Stimulated activated naive CD8-positive, alpha-beta T cell treated with anti-CD3 and anti-CD28 coated beads, Interleukin-15, Interleukin-2, amounts not matched to agents 100 ng/mL and 50 ng/mL, for 24 hours (primary cell): ENCODE measurements around the gene PRKCI.
"Not testable (repeated sequence)": the region's sequence is repeated elsewhere in the genome, so short reads cannot be mapped to it uniquely, and the experiment has no call there.

ENCODE experiments used
- H3K27ac Mint-ChIP-seq: one replicate; pipeline ENCODE4 v1.8.0; 2021; ENCODE audit warnings: mild to moderate bottlenecking, mixed read lengths
- H3K27me3 Mint-ChIP-seq: one replicate; pipeline ENCODE4 v1.8.0; 2021; ENCODE audit warnings: mixed read lengths
- H3K36me3 Mint-ChIP-seq: one replicate; pipeline ENCODE4 v1.8.0; 2021; ENCODE audit warnings: low read depth, mixed read lengths
- H3K4me1 Mint-ChIP-seq: one replicate; pipeline ENCODE4 v1.8.0; 2021; ENCODE audit warnings: low read depth, mixed read lengths
- H3K4me3 Mint-ChIP-seq: one replicate; pipeline ENCODE4 v1.8.0; 2021; ENCODE audit warnings: mild to moderate bottlenecking, mixed read lengths
- H3K9me3 Mint-ChIP-seq: one replicate; pipeline ENCODE4 v1.8.0; 2021; ENCODE audit warnings: mixed read lengths

PRKCI gene

GRCh38 chr3:170331143-170331542, 108.9 kb downstream of the PRKCI start:
- no peaks in the 10 kb centered on the region for H3K9me3 Mint-ChIP-seq
- H3K4me1 Mint-ChIP-seq: peaks cover 6% of the 10 kb centered on the region
- no peak overlapping the region for H3K4me3 Mint-ChIP-seq
- no peaks in the 10 kb centered on the region for H3K36me3 Mint-ChIP-seq
- no peaks in the 10 kb centered on the region for H3K27me3 Mint-ChIP-seq
- H3K27ac Mint-ChIP-seq: no peak overlapping the region

DNA sequence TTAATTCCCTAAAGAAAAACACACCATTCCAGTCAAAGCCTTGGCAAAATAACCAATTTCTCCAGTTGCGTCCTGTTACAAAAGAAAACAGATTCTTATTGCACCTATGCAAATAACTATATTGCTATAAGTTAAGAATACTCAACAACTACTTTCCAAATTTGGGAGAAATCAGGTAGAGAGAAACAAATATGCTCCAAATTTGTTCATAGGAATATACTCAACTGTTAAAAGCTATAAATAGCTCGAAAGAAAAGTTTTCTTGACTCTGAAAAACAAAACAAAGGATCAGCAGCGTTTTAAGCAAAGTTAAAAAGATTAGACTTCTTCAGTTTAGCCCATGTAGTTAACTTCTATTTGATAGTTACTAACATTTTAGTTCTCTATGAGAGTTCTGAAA, 115.2 kb downstream of the PRKCI start:
- Mint-ChIP-seq H3K36me3 (no peaks in the 10 kb centered on the region), H3K27ac (no peak overlapping the region), H3K4me3 (no peak overlapping the region), H3K9me3 (peaks cover 5% of the 10 kb centered on the region), H3K4me1 (peaks cover 2% of the 10 kb centered on the region), H3K27me3 (no peaks in the 10 kb centered on the region)

GRCh38 chr3:170338690-170339340, 116.6 kb downstream of the PRKCI start:
- Mint-ChIP-seq H3K9me3 (peaks cover 5% of the 10 kb centered on the region), H3K27me3 (no peaks in the 10 kb centered on the region), H3K27ac (no peak overlapping the region), H3K36me3 (no peaks in the 10 kb centered on the region), H3K4me1 (no peaks in the 10 kb centered on the region), H3K4me3 (no peak overlapping the region)

DNA sequence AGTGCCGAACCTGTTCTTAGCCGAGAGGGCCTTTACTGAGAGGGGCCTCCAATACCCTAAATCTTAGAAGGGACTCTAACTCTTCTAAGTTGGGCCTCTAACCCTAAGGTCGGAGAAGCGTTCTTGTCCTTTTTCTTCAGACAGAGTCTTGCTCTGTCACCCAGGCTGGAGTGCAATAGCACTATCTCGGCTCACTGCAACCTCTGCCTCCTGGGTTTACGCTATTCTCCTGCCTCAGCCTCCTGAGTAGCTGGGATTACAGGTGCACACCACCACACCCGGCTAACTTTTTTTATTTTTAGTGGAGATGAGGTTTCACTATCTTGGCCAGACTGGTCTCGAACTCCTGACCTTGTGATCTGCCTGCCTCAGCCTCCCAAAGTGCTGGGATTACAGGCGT, 120.0 kb downstream of the PRKCI start:
- H3K9me3 Mint-ChIP-seq, H3K4me3 Mint-ChIP-seq, H3K27ac Mint-ChIP-seq, H3K36me3 Mint-ChIP-seq, H3K4me1 Mint-ChIP-seq, H3K27me3 Mint-ChIP-seq: not testable (repeated sequence)

DNA sequence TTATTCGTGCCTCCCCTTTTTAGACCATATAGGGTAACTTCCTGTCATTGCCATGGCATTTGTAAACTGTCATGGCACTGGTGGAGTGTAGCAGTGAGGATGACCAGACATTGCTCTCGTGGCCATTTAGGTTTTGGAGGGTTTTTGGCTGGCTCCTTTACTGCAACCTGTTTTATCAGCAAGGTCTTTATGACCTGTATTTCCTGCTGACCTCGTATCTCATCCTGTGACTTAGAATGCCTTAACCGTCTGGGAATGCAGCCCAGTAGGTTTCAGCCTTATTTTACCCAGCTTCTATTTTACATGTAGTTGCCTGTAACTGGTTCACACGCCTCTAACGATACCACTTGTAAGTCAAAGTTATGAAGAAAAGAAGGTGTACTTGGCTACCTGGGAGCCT, 121.6 kb downstream of the PRKCI start:
- H3K9me3 Mint-ChIP-seq, H3K4me1 Mint-ChIP-seq, H3K27me3 Mint-ChIP-seq, H3K36me3 Mint-ChIP-seq, H3K27ac Mint-ChIP-seq, H3K4me3 Mint-ChIP-seq: not testable (repeated sequence)

GRCh38 chr3:170344971-170345370, 122.7 kb downstream of the PRKCI start:
- Mint-ChIP-seq H3K27ac (no peak overlapping the region), H3K27me3 (no peaks in the 10 kb centered on the region), H3K36me3 (no peaks in the 10 kb centered on the region), H3K4me1 (peaks cover 8% of the 10 kb centered on the region), H3K9me3 (no peaks in the 10 kb centered on the region), H3K4me3 (no peak overlapping the region)

- Mint-ChIP-seq H3K9me3 (no peaks in the 10 kb centered on the region), H3K4me1 (peaks cover 15% of the 10 kb centered on the region), H3K4me3 (no peak overlapping the region), H3K27me3 (no peaks in the 10 kb centered on the region), H3K27ac (no peak overlapping the region), H3K36me3 (no peaks in the 10 kb centered on the region)
Measured at GRCh38 chr3:170346481-170347392, 124.5 kb downstream of the PRKCI start.

- Mint-ChIP-seq H3K36me3 (no peaks in the 10 kb centered on the region), H3K27ac (no peak overlapping the region), H3K27me3 (no peaks in the 10 kb centered on the region), H3K9me3 (no peaks in the 10 kb centered on the region), H3K4me3 (no peak overlapping the region), H3K4me1 (peaks cover 45% of the 10 kb centered on the region)
Measured at GRCh38 chr3:170350515-170351413, 128.5 kb downstream of the PRKCI start.

DNA sequence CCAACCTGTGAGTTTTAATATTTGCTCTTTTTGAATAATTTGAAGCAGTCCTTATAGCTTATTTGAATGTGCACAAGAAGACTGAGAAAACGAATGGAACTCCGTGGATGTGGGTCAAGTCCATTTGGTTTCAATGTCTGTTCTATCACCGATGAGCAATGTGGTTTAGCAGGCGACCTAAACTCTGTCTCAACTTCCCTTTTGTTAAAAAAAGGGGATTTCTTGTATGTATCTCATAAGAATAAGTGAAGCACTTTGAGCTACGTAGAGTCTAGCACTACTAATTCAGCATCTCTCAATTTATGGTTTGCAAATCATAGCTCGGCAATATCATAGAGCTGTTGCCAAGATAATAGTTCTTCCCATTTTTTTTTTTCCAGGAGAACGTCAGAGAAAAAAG, 130.7 kb downstream of the PRKCI start:
- no peaks in the 10 kb centered on the region for H3K27me3 Mint-ChIP-seq
- H3K27ac Mint-ChIP-seq: no peak overlapping the region
- peaks cover 52% of the 10 kb centered on the region for H3K4me1 Mint-ChIP-seq
- no peaks in the 10 kb centered on the region for H3K9me3 Mint-ChIP-seq
- H3K36me3 Mint-ChIP-seq: no peaks in the 10 kb centered on the region
- no peak overlapping the region for H3K4me3 Mint-ChIP-seq

- peaks cover 55% of the 10 kb centered on the region for H3K4me1 Mint-ChIP-seq
- H3K9me3 Mint-ChIP-seq: no peaks in the 10 kb centered on the region
- no peak overlapping the region for H3K4me3 Mint-ChIP-seq
- peaks cover 3% of the 10 kb centered on the region for H3K36me3 Mint-ChIP-seq
- H3K27ac Mint-ChIP-seq: no peak overlapping the region
- no peaks in the 10 kb centered on the region for H3K27me3 Mint-ChIP-seq
Measured at GRCh38 chr3:170353485-170353884, 131.3 kb downstream of the PRKCI start.

DNA sequence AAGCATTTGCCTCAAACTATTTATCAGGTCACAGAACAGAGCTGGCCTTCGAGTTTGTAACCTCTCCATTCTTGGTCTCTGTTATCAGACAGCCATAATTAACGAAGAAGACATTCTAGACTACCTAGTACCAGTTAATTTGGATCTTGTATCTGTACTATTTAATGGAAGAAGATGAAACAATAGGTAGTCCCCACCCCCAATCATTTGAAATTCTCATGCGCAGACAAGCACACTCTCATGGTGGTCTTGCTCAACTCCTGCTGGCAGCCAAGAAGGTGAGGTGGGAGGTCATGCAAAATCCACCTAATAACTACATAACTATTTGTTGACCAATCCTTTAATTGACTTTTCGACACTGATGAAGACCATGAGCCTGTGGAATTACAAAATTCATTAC, 132.5 kb downstream of the PRKCI start:
- H3K27ac Mint-ChIP-seq: no peak overlapping the region
- H3K36me3 Mint-ChIP-seq: peaks cover 6% of the 10 kb centered on the region
- peaks cover 63% of the 10 kb centered on the region for H3K4me1 Mint-ChIP-seq
- no peak overlapping the region for H3K4me3 Mint-ChIP-seq
- H3K27me3 Mint-ChIP-seq: no peaks in the 10 kb centered on the region
- no peaks in the 10 kb centered on the region for H3K9me3 Mint-ChIP-seq
